Mesothelial cell of epicardium (in vitro differentiated cells): ENCODE measurements around the gene NAT8L. TPM values are rescaled to one million over a fixed set of nuclear protein-coding genes. Genes with fewer than 3 reads are reported as not detected.

ENCODE experiments used
- DNase-seq, 2 experiments: peaks; one replicate each; pipeline ENCODE4 v3.0.0; 2021; ENCODE audit warnings: low spot score in 2 of 2; ENCODE audit not compliant: unreplicated experiment in 2 of 2
- H3K27ac Mint-ChIP-seq: 2 replicates; pipeline ENCODE4 v1.8.0; 2021; ENCODE audit warnings: mixed read lengths
- H3K27me3 Mint-ChIP-seq: 2 replicates; pipeline ENCODE4 v1.8.0; 2021; ENCODE audit warnings: low read depth, mixed read lengths
- H3K36me3 Mint-ChIP-seq: 2 replicates; pipeline ENCODE4 v1.8.0; 2021; ENCODE audit warnings: mixed read lengths
- H3K4me1 Mint-ChIP-seq: 2 replicates; pipeline ENCODE4 v1.8.0; 2021; ENCODE audit warnings: mixed read lengths
- H3K4me3 Mint-ChIP-seq: 2 replicates; pipeline ENCODE4 v1.8.0; 2021; ENCODE audit warnings: mild to moderate bottlenecking, moderate library complexity, mixed read lengths
- H3K9me3 Mint-ChIP-seq: 2 replicates; pipeline ENCODE4 v1.8.0; 2021; ENCODE audit warnings: mixed read lengths
- CTCF ChIP-seq: fragments of 200-600 bp; sonication (generic); IDR thresholded peaks from one replicate; pipeline ENCODE4 v1.5.0; 2021; ENCODE audit warnings: antibody characterized with exemption; ENCODE audit not compliant: unreplicated experiment
- total RNA-seq: library from RNA; stranded (reverse); gene quantifications from 3 replicates; pipeline ENCODE4 v1.2.1, GENCODE V29; 2021

Gene NAT8L
- total RNA-seq, 1 donor from 2014 or later: 25.2 TPM

DNA sequence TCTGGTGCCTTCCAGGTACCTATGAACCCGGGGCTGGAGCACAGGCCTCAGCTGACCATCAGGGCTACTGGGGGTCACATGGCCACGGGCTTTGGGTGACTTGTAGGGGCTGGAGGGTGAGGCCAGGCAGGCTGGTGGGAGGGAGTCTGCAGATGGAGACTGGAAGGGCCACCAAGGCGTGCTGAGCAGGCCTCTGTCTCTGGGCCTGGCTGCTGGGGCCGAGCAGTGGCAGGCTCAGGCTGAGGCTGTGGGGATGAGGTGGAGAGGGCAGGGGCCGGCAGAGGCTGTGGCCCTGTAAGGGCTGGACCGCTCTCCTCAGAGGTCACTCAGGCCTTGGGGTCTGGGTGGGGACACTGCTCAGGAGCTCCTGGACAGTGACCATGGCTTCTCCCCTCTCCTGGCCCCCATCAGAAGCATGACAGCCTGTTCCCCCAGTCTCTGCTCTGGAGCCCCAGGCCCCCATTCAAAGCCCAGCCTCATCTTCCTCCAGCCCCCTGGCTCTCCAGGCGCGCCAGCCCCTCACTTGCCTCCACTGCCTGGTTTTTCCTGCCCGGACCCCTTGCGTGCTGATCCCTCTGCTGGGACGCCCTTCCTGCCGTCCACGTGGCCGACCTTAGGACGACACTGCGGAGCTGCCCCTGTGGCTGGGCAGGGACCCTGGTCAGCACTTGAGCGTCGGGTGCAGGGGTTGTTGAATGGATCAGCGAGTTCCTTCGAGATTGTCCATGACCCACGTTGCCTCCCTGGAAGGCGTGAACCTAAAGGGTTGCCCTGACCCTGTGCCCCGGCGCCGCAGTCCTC lies 11.1 kb upstream of the NAT8L start:
- H3K9me3 Mint-ChIP-seq: no peaks in the 10 kb centered on the region
- no peak for TF ChIP-seq CTCF
- peaks cover 26% of the 10 kb centered on the region for H3K27me3 Mint-ChIP-seq
- H3K36me3 Mint-ChIP-seq: no peaks in the 10 kb centered on the region
- H3K4me3 Mint-ChIP-seq: no peak overlapping the region
- no peaks in the 10 kb centered on the region for H3K4me1 Mint-ChIP-seq
- no peak for DNase-seq
- H3K27ac Mint-ChIP-seq: no peak overlapping the region

- Mint-ChIP-seq H3K27me3 (peaks cover 26% of the 10 kb centered on the region), H3K4me3 (no peak overlapping the region), H3K9me3 (no peaks in the 10 kb centered on the region), H3K4me1 (no peaks in the 10 kb centered on the region), H3K36me3 (no peaks in the 10 kb centered on the region), H3K27ac (no peak overlapping the region)
- no peak for TF ChIP-seq CTCF
- DNase-seq: no peak
Observed at GRCh38 chr4:2048831-2049230, 10.3 kb upstream of the NAT8L start.

DNA sequence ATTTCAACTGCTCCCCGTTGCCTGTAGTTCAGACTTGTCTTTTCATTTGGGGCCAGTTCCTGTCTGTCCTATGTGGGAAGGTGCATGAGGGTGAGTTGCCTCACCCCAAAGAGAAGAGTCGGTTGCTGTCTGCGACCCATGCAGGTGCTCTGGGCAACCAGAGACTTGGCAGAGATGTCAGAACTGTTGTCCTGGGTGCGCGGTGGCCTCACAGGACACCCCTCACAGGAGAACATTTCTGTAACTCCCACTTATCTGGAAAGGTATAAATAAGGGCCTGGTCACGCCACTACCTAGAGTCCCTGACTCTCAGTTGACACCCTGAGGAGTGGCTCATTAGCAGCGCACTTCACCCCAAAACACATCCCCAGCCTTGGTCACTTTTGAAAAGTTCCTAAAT lies 9.7 kb upstream of the NAT8L start:
- Mint-ChIP-seq H3K4me1 (no peaks in the 10 kb centered on the region), H3K36me3 (peaks cover 2% of the 10 kb centered on the region), H3K9me3 (no peaks in the 10 kb centered on the region), H3K27me3 (peaks cover 30% of the 10 kb centered on the region), H3K27ac (no peak overlapping the region), H3K4me3 (no peak overlapping the region)
- no peak for TF ChIP-seq CTCF
- no peak for DNase-seq

- no peak for TF ChIP-seq CTCF
- Mint-ChIP-seq H3K27ac (no peak overlapping the region), H3K4me1 (no peaks in the 10 kb centered on the region), H3K4me3 (no peak overlapping the region), H3K36me3 (peaks cover 2% of the 10 kb centered on the region), H3K27me3 (peaks cover 30% of the 10 kb centered on the region), H3K9me3 (no peaks in the 10 kb centered on the region)
- DNase-seq: no peak
Observed at GRCh38 chr4:2049811-2050210, 9.3 kb upstream of the NAT8L start.

DNA sequence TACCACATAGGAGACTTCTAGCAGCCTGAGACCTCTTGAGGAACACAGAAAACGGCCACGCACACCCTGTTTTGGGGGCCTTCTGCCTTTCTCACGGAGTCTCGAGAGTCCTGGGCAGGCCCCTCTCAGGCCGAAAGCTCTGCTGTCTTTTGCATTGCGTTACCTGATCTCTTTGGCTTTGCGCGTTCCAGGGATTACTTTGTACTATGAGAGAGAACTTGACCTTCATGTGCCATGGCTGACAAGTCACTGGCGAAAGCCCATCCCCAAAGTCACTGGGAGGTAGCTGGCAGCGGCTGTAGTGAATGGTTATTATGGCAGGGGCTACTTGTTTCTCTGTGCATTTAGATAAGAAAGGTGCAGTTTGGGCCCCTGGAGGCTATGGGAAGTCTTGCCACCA lies 8.0 kb upstream of the NAT8L start:
- H3K27ac Mint-ChIP-seq: no peak overlapping the region
- H3K9me3 Mint-ChIP-seq: no peaks in the 10 kb centered on the region
- no peak for DNase-seq
- H3K4me1 Mint-ChIP-seq: peaks cover 2% of the 10 kb centered on the region
- H3K27me3 Mint-ChIP-seq: peaks cover 34% of the 10 kb centered on the region
- no peak overlapping the region for H3K4me3 Mint-ChIP-seq
- peaks cover 2% of the 10 kb centered on the region for H3K36me3 Mint-ChIP-seq
- no peak for TF ChIP-seq CTCF
